ENCODE measurements around the gene PRSS22. TPM values are rescaled to one million over a fixed set of nuclear protein-coding genes. Genes with fewer than 3 reads are reported as not detected.

PRSS22 gene
- total RNA-seq, 4 donors from 2014 or later = not detected

GRCh38 chr16:2866431-2866830 lies 8.5 kb upstream of the PRSS22 start:
- H3K4me3 ChIP-seq = no peak overlapping the region
- TF ChIP-seq POLR2AphosphoS5 (IDR thresholded peaks at IDR 0.05) (no peak), EP300 (IDR thresholded peaks at IDR 0.05) (no peak), POLR2A (IDR thresholded peaks at IDR 0.05; ENCODE audit: low read depth) (no peak)
- TF ChIP-seq, protein P1, sequence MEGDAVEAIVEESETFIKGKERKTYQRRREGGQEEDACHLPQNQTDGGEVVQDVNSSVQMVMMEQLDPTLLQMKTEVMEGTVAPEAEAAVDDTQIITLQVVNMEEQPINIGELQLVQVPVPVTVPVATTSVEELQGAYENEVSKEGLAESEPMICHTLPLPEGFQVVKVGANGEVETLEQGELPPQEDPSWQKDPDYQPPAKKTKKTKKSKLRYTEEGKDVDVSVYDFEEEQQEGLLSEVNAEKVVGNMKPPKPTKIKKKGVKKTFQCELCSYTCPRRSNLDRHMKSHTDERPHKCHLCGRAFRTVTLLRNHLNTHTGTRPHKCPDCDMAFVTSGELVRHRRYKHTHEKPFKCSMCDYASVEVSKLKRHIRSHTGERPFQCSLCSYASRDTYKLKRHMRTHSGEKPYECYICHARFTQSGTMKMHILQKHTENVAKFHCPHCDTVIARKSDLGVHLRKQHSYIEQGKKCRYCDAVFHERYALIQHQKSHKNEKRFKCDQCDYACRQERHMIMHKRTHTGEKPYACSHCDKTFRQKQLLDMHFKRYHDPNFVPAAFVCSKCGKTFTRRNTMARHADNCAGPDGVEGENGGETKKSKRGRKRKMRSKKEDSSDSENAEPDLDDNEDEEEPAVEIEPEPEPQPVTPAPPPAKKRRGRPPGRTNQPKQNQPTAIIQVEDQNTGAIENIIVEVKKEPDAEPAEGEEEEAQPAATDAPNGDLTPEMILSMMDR (IDR thresholded peaks at IDR 0.05) = no peak
- peaks cover 0 to 22% (median 0%) of the 10 kb centered on the region in 4 donors for H3K27me3 ChIP-seq
- no peak for DNase-seq (ENCODE audit: extremely low spot score)
- 81% methylated on average over 4 of the region's 4 CpGs for WGBS
- H3K36me3 ChIP-seq = no peaks in the 10 kb centered on the region
- peaks cover 6 to 12% (median 9%) of the 10 kb centered on the region in 4 donors for H3K4me1 ChIP-seq
- H3K9me3 ChIP-seq = peaks cover 0 to under 1% (median 0%) of the 10 kb centered on the region in 4 donors
- H3K27ac ChIP-seq (replicated peaks in 1 of 4) = no peak overlapping the region
- intact Hi-C loops (cut with DNase I) = loop anchor here (10.0 kb wide), 1 partner anchor 152 kb away; no protein-coding TSS in a partner anchor

GRCh38 chr16:2865651-2866050 lies 7.7 kb upstream of the PRSS22 start:
- Histone ChIP-seq H3K27me3 (peaks cover 0 to 29% (median under 1%) of the 10 kb centered on the region in 4 donors), H3K9me3 (peaks cover 0 to 9% (median 3%) of the 10 kb centered on the region in 4 donors), H3K27ac (replicated peaks in 1 of 4) (no peak overlapping the region), H3K4me3 (no peak overlapping the region), H3K4me1 (peaks cover 6 to 12% (median 9%) of the 10 kb centered on the region in 4 donors), H3K36me3 (no peaks in the 10 kb centered on the region)
- DNase-seq (ENCODE audit: extremely low spot score) = no peak
- WGBS = 67% methylated on average over 4 of the region's 4 CpGs
- TF ChIP-seq EP300 (IDR thresholded peaks at IDR 0.05) = no peak
- TF ChIP-seq POLR2AphosphoS5 (IDR thresholded peaks at IDR 0.05) = no peak
- TF ChIP-seq POLR2A (IDR thresholded peaks at IDR 0.05; ENCODE audit: low read depth) = no peak
- TF ChIP-seq, protein P1 (IDR thresholded peaks at IDR 0.05) = no peak
- intact Hi-C loops (cut with DNase I) = loop anchor here (10.0 kb wide), 1 partner anchor 151 kb away; no protein-coding TSS in a partner anchor

GRCh38 chr16:2860826-2861567 lies 3.0 kb upstream of the PRSS22 start:
- DNase-seq (ENCODE audit: extremely low spot score) = no peak
- H3K27ac ChIP-seq (replicated peaks in 1 of 4) = no peak overlapping the region
- 82% methylated on average over 8 of the region's 8 CpGs for WGBS
- intact Hi-C loops (cut with DNase I) = loop anchor here (10.0 kb wide), 1 partner anchor 146 kb away; no protein-coding TSS in a partner anchor
- H3K9me3 ChIP-seq = peaks cover 0 to 17% (median 5%) of the 10 kb centered on the region in 4 donors
- TF ChIP-seq, protein P1 (IDR thresholded peaks at IDR 0.05) = no peak
- TF ChIP-seq POLR2A (IDR thresholded peaks at IDR 0.05; ENCODE audit: low read depth) (no peak), POLR2AphosphoS5 (IDR thresholded peaks at IDR 0.05) (no peak), EP300 (IDR thresholded peaks at IDR 0.05) (no peak)
- H3K4me1 ChIP-seq = peaks cover 0 to 13% (median 5%) of the 10 kb centered on the region in 4 donors
- H3K36me3 ChIP-seq = no peaks in the 10 kb centered on the region
- no peak overlapping the region for H3K4me3 ChIP-seq
- H3K27me3 ChIP-seq = peaks cover 0 to 75% (median 27%) of the 10 kb centered on the region in 4 donors

- peaks cover 0 to 17% (median 6%) of the 10 kb centered on the region in 4 donors for H3K9me3 ChIP-seq
- DNase-seq (ENCODE audit: extremely low spot score) = no peak
- intact Hi-C loops (cut with DNase I) = loop anchor here (10.0 kb wide), 1 partner anchor 145 kb away; no protein-coding TSS in a partner anchor
- TF ChIP-seq, protein P1 (IDR thresholded peaks at IDR 0.05) = no peak
- TF ChIP-seq EP300 (IDR thresholded peaks at IDR 0.05) (no peak), POLR2A (IDR thresholded peaks at IDR 0.05; ENCODE audit: low read depth) (no peak), POLR2AphosphoS5 (IDR thresholded peaks at IDR 0.05) (no peak)
- H3K4me1 ChIP-seq = peaks cover 0 to 13% (median 5%) of the 10 kb centered on the region in 4 donors
- no peak overlapping the region for H3K4me3 ChIP-seq
- H3K36me3 ChIP-seq = no peaks in the 10 kb centered on the region
- WGBS = 61% methylated on average over 3 of the region's 10 CpGs
- no peak overlapping the region for H3K27ac ChIP-seq (replicated peaks in 1 of 4)
- peaks cover 0 to 82% (median 27%) of the 10 kb centered on the region in 4 donors for H3K27me3 ChIP-seq
Observed at GRCh38 chr16:2859686-2860265, 1.8 kb upstream of the PRSS22 start.

Data from esophagus muscularis mucosa (tissue), 4 donors.